Epithelial cell of proximal tubule (primary cell): ENCODE measurements around the gene KCTD2. TPM values are rescaled to one million over a fixed set of nuclear protein-coding genes. Genes with fewer than 3 reads are reported as not detected.

ENCODE experiments used
- DNase-seq: peaks from one replicate; pipeline ENCODE4 v3.0.0-alpha.2; 2011; ENCODE audit warnings: low read depth
- H3K4me3 ChIP-seq: 2 replicates; pipeline ENCODE4 v1.5.1; 2011; ENCODE audit warnings: low read depth, mild to moderate bottlenecking, low read length
- CTCF ChIP-seq: conservative IDR thresholded peaks from 2 replicates; pipeline ENCODE4 v1.5.1; 2012; ENCODE audit warnings: low read depth, mild to moderate bottlenecking, low read length
- total RNA-seq: library from RNA; depleted of rRNA; stranded (reverse); fragments of >200 nt; gene quantifications from 2 replicates; pipeline ENCODE4 v1.2.3, GENCODE V29; 2015

KCTD2 gene
- total RNA-seq, 1 donor from 2014 or later, result 19.2 TPM

GRCh38 chr17:75047398-75048098 lies 523 bp downstream of the KCTD2 start:
- H3K4me3 ChIP-seq, result peak overlapping the region; percentile 98
- no peak for TF ChIP-seq CTCF
- DNase-seq, result no peak

- no peak for TF ChIP-seq CTCF
- H3K4me3 ChIP-seq, result peak overlapping the region; percentile 98
- DNase-seq, result no peak
These were observed 1.3 kb downstream of the KCTD2 start for GRCh38 chr17:75048249-75048878.

- no peak overlapping the region for H3K4me3 ChIP-seq
- TF ChIP-seq CTCF, result no peak
- DNase-seq, result no peak
These were observed 2.0 kb downstream of the KCTD2 start for GRCh38 chr17:75049057-75049456.

- no peak for TF ChIP-seq CTCF
- DNase-seq, result no peak
- no peak overlapping the region for H3K4me3 ChIP-seq
These were observed 2.7 kb downstream of the KCTD2 start for GRCh38 chr17:75049706-75050105.

- DNase-seq, result no peak
- no peak overlapping the region for H3K4me3 ChIP-seq
- TF ChIP-seq CTCF, result no peak
These were observed 4.9 kb downstream of the KCTD2 start for GRCh38 chr17:75051941-75052340.

- peak; percentile 50 for TF ChIP-seq CTCF
- no peak for DNase-seq
- no peak overlapping the region for H3K4me3 ChIP-seq
These were observed 12.6 kb downstream of the KCTD2 start for GRCh38 chr17:75059369-75060345.
